Stimulated activated CD8-positive, alpha-beta memory T cell treated with anti-CD3 and anti-CD28 coated beads, Interleukin-15, amount 100 ng/mL, for 1 hour (primary cell): ENCODE data around the gene BLID.

Source experiments
- DNase-seq: peaks from one replicate; pipeline ENCODE4 v3.0.0-alpha.2; 2020; ENCODE audit warnings: low read depth

The BLID gene

GRCh38 chr11:122105044-122105758 lies 10.8 kb downstream of the BLID start:
- no peak for DNase-seq

- DNase-seq, result no peak
These were observed 11.7 kb downstream of the BLID start for GRCh38 chr11:122104341-122104740.

- DNase-seq, result no peak
These were observed 12.3 kb downstream of the BLID start for GRCh38 chr11:122103726-122104125.

GRCh38 chr11:122103321-122103720 lies 12.7 kb downstream of the BLID start:
- DNase-seq, result no peak

- DNase-seq, result no peak
These were observed 13.6 kb downstream of the BLID start for GRCh38 chr11:122102426-122102825.

- no peak for DNase-seq
These were observed 14.3 kb downstream of the BLID start for GRCh38 chr11:122101625-122102291.

GRCh38 chr11:122100756-122101080 lies 15.3 kb downstream of the BLID start:
- DNase-seq, result no peak

- no peak for DNase-seq
These were observed 15.8 kb downstream of the BLID start for GRCh38 chr11:122100037-122100755.

GRCh38 chr11:122099374-122100036 lies 16.5 kb downstream of the BLID start:
- no peak for DNase-seq

- DNase-seq, result no peak
These were observed 17.6 kb downstream of the BLID start for GRCh38 chr11:122098261-122098980.

GRCh38 chr11:122097419-122098001 lies 18.5 kb downstream of the BLID start:
- no peak for DNase-seq

- DNase-seq, result no peak
These were observed 19.5 kb downstream of the BLID start for GRCh38 chr11:122096272-122097112.

GRCh38 chr11:122095681-122096262 lies 20.2 kb downstream of the BLID start:
- no peak for DNase-seq

GRCh38 chr11:122094836-122095235 lies 21.2 kb downstream of the BLID start:
- no peak for DNase-seq

GRCh38 chr11:122093731-122094275 lies 22.2 kb downstream of the BLID start:
- DNase-seq, result no peak

- no peak for DNase-seq
These were observed 24.2 kb downstream of the BLID start for GRCh38 chr11:122091835-122092234.

- no peak for DNase-seq
These were observed 26.9 kb downstream of the BLID start for GRCh38 chr11:122089111-122089510.

GRCh38 chr11:122085712-122086111 lies 30.3 kb downstream of the BLID start:
- DNase-seq, result no peak

GRCh38 chr11:122085264-122085663 lies 30.8 kb downstream of the BLID start:
- no peak for DNase-seq

- no peak for DNase-seq
These were observed 33.8 kb downstream of the BLID start for GRCh38 chr11:122082205-122082604.
